Muscle layer of duodenum (tissue), 2 donors: ENCODE results near the gene CARS1.
A peak's percentile ranks its signal among the peaks of the same experiment; 100 is the strongest.

Experiments
- H3K27ac ChIP-seq: one replicate; pipeline ENCODE4 v1.7.0; 2013; ENCODE audit warnings: mild to moderate bottlenecking, low read length
- H3K27me3 ChIP-seq: one replicate; pipeline ENCODE4 v1.7.0; 2013; ENCODE audit warnings: low read depth, mild to moderate bottlenecking, control low read depth, low read length
- H3K36me3 ChIP-seq, 2 donors: one replicate each; pipeline ENCODE4 v1.7.0; 2013; ENCODE audit warnings: low read length in 2 of 2, control low read depth in 1 of 2, mild to moderate bottlenecking in 1 of 2; ENCODE audit not compliant: insufficient read depth in 2 of 2, control insufficient read depth in 1 of 2
- H3K4me1 ChIP-seq, 2 donors: one replicate each; pipeline ENCODE4 v1.7.0; 2013; ENCODE audit warnings: low read length in 2 of 2, mild to moderate bottlenecking in 2 of 2, control low read depth in 1 of 2, moderate library complexity in 1 of 2; ENCODE audit not compliant: insufficient read depth in 2 of 2, control insufficient read depth in 1 of 2
- H3K4me3 ChIP-seq, 2 donors: one replicate each; pipeline ENCODE4 v1.7.0; 2013; ENCODE audit warnings: low read length in 2 of 2, low read depth in 1 of 2, mild to moderate bottlenecking in 1 of 2
- H3K9me3 ChIP-seq, 2 donors: one replicate each; pipeline ENCODE4 v1.7.0; 2013; ENCODE audit warnings: low read length in 2 of 2, control low read depth in 1 of 2, mild to moderate bottlenecking in 1 of 2; ENCODE audit not compliant: control insufficient read depth in 1 of 2
- donor health status: healthy.

Gene CARS1

GRCh38 chr11:3095712-3096361 is 38.6 kb upstream of the CARS1 start:
- Histone ChIP-seq H3K27ac (peak overlapping the region; percentile 60), H3K9me3 (no peaks in the 10 kb centered on the region), H3K36me3 (peaks cover 17 to 50% of the 10 kb centered on the region in 2 donors), H3K4me3 (no peak overlapping the region), H3K4me1 (peaks cover 0 to 5% of the 10 kb centered on the region in 2 donors), H3K27me3 (no peaks in the 10 kb centered on the region)

DNA sequence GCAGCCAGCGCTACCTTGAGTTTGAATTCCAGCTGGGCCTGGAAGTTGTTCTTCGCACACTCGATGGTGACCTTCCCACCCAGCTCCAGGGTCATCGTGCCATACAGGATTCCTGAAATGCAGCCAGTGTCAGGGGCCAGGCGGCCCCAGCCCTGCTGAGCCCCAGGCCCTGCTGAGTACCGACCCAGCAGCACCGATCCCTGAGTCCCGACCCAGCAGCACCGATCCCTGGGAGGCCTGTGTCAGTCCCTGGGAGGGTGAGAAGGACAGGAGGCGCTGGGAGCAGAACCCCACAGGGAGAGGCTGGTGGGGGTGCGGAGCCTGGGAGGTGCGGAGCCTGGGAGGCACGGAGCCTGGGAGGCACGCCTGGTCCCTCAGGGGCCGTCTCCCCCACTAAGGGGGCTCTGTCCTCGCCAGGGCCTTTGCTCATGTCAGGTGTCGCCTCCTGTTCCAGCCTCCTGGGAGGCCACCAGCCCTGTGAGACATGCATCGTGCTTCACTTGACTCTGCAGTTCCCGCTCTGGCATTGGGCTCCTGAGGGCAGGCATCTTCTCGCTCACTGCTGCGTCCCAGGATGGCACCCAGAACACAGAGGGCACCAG is 37.1 kb upstream of the CARS1 start:
- H3K9me3 ChIP-seq: no peaks in the 10 kb centered on the region
- H3K36me3 ChIP-seq: peaks cover 13 to 53% of the 10 kb centered on the region in 2 donors
- H3K4me1 ChIP-seq: peaks cover 0 to 5% of the 10 kb centered on the region in 2 donors
- H3K27ac ChIP-seq: no peak overlapping the region
- H3K4me3 ChIP-seq: no peak overlapping the region
- H3K27me3 ChIP-seq: no peaks in the 10 kb centered on the region

DNA sequence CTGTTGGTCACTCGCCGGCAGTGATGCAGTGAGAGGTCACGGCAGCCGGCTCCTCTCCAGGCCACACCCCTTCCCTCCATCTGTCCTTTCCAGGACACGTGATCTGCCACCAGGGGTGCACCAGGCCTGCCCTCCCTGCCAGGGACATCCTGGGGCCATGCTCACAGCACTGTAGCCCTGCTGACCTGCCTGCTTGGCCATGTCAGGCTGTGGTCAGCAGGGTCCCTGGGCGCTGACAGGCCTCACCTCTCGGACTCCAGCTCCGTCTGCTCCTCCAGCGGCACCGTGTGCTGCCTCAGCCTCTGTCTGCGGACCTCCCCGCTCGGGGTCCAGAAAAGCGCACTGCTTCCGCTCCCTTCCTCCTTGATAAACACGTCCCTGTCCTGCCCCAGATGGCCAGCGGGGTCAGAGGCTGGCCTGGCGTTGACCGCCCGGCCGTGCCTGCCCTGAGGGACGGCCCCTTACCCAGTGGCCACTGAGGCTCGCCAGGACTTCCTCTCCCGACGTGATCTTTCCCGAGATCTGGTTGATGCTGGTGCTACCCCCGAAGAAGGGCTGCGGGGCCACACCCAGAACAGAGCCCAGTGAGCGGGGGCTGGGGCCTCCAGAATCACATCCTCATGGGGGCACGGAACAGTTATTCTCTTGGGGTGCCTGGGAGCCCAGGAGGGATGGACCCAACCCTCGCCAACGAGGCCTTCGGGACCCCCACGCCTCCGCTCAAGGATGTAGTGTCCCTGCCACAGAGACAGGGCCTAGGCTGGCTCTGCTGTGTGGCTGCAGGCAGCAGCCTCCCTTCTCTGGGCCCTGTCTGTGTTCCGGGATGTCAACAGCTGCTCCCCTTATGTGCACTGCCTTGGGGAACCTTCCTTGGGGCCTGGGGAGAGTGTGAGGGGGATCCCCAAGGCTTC is 36.3 kb upstream of the CARS1 start:
- Histone ChIP-seq H3K36me3 (peaks cover 5 to 50% of the 10 kb centered on the region in 2 donors), H3K4me1 (peaks cover 0 to 5% of the 10 kb centered on the region in 2 donors), H3K4me3 (no peak overlapping the region), H3K9me3 (no peaks in the 10 kb centered on the region), H3K27ac (no peak overlapping the region), H3K27me3 (no peaks in the 10 kb centered on the region)

DNA sequence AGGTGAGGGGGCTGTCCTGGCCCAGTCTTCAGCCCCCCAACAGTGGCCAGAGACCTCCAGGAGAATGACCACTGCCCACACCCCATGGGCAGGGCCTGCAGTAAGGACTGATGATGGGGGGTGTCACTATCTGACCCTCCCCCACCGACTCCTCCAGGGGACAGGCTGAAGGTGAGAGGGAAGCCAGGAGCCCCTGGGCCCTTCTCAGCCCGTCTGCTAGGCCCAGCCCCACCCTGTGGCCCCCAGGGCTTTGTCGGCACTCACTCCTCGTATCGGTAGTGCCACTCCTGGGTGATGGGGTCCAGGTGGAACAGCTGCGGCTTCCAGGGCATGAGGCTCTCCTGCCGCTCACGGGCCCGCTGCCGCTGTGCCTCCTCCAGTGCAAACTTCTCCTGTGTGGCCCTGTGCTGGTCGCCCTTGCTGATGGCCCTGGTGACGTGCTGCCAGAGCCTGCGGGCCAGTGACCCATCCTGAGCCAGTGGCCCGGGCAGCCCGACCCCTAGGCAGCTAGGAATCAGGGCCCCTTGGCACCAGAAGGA is 35.4 kb upstream of the CARS1 start:
- Histone ChIP-seq H3K4me3 (no peak overlapping the region), H3K27me3 (no peaks in the 10 kb centered on the region), H3K27ac (no peak overlapping the region), H3K36me3 (peaks cover 5 to 56% of the 10 kb centered on the region in 2 donors), H3K4me1 (peaks cover 0 to 5% of the 10 kb centered on the region in 2 donors), H3K9me3 (no peaks in the 10 kb centered on the region)

DNA sequence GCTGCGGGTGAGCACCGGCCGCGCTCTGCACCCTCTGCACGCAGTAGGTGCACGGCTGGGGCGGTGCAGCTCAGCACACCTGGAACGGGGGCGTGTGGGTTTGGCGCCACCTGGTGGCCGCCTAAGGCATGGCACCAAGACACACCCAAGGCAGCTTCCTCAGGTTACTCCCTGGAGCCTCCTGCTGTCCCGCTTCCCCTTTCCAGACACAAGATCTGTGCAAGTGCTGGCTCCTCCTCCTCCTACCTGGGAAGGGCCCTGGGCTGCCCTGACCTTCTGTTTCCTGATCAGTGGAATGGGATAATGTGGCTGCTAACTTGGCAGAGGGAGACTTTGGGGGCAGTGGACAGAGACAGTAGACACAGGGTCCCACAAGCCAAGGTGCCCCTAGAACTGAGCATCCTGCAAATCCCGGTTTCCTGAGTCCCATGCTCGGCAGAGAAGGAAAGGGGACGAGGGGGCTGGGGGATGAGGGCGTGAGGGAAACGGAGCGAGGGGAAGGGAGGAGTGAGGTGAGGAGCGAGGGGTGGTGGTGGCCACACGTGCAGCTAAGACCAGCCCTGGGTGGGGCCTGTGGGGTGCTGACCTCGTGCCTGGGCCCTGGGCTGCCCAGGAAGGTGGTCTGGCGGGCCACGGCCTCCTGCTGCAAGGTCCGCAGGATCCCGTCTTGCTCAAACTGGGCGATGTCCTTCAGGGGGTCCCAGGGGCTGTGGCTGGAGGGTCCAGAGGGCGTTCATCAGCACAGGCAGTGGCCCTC is 34.8 kb upstream of the CARS1 start:
- no peaks in the 10 kb centered on the region for H3K27me3 ChIP-seq
- H3K4me1 ChIP-seq: peaks cover 0 to 5% of the 10 kb centered on the region in 2 donors
- H3K36me3 ChIP-seq: peaks cover 5 to 51% of the 10 kb centered on the region in 2 donors
- no peak overlapping the region for H3K27ac ChIP-seq
- no peaks in the 10 kb centered on the region for H3K9me3 ChIP-seq
- H3K4me3 ChIP-seq: no peak overlapping the region

- peaks cover 0 to 5% of the 10 kb centered on the region in 2 donors for H3K4me1 ChIP-seq
- no peaks in the 10 kb centered on the region for H3K9me3 ChIP-seq
- no peaks in the 10 kb centered on the region for H3K27me3 ChIP-seq
- no peak overlapping the region for H3K4me3 ChIP-seq
- peaks cover 5 to 51% of the 10 kb centered on the region in 2 donors for H3K36me3 ChIP-seq
- H3K27ac ChIP-seq: no peak overlapping the region
Measured at GRCh38 chr11:3091081-3091845, 34.0 kb upstream of the CARS1 start.

GRCh38 chr11:3090096-3090901 is 33.1 kb upstream of the CARS1 start:
- Histone ChIP-seq H3K4me1 (peaks cover 0 to 5% of the 10 kb centered on the region in 2 donors), H3K27me3 (no peaks in the 10 kb centered on the region), H3K9me3 (no peaks in the 10 kb centered on the region), H3K36me3 (peaks cover 5 to 51% of the 10 kb centered on the region in 2 donors), H3K4me3 (no peak overlapping the region), H3K27ac (no peak overlapping the region)

DNA sequence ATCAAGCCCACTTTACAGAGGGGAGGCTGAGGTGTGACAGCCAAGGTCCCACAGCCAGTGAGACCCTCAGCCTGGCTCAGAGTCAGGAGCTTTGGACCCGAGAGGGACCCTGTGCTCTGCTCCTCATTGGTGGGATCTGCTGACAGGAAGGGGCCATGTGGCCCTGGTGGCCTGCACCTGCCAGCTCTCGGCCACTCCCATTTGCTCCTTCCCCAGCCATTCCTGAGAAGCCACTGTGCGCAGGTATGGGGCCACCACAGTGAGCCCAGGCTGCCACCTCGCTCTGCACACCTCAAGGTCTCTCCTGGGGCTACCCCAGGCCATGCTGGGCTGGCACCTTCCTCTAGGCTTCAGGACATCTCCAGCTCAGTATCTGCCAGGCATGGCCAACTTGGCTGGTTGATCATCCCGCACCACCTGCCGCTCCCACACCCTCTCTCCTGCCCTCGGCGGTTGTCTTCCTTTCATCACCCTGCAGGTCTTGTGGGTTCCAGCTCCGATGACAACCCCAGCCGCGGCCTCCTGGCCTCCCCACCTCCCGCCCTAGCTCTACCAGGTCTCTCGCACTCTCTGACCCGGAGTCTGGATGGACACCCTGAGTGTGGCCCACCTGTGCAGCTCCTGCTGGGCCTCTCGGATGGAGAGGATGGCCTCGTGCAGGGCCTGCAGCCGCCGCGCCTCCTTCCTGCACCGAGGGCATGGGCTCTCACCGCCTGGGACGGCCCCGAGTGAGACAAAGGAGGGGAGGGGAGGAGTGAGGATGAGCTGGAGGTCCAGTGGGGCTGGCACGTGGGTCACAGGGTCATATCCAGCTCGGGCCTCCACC is 32.2 kb upstream of the CARS1 start:
- peaks cover 0 to 5% of the 10 kb centered on the region in 2 donors for H3K4me1 ChIP-seq
- no peaks in the 10 kb centered on the region for H3K27me3 ChIP-seq
- no peak overlapping the region for H3K4me3 ChIP-seq
- no peaks in the 10 kb centered on the region for H3K9me3 ChIP-seq
- H3K27ac ChIP-seq: no peak overlapping the region
- H3K36me3 ChIP-seq: peaks cover 0 to 46% of the 10 kb centered on the region in 2 donors

DNA sequence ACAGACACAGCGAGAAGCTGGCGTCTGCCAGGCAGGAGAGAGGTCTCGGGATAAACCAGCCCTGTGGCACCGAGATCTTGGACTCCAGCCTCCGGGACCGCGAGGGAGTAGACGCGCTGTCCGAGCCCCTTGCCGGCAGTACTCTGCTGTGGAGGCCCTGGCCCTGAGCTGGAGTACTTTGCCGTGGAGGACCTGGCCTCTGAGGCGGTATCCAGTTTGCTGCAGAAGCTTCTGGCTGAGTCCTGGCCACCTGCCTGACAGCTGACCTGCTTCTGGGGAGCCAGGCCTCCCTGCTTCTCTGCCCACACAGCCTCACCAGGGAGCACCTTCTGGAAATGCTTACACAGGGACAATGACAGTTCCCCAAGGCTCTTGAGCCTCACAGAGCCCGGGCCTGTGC is 31.6 kb upstream of the CARS1 start:
- H3K36me3 ChIP-seq: peaks cover 0 to 40% of the 10 kb centered on the region in 2 donors

More for the DNA sequence above, 31.6 kb upstream of the CARS1 start:
- Histone ChIP-seq H3K27ac (no peak overlapping the region), H3K4me3 (no peak overlapping the region), H3K4me1 (peaks cover 0 to 5% of the 10 kb centered on the region in 2 donors), H3K9me3 (no peaks in the 10 kb centered on the region), H3K27me3 (no peaks in the 10 kb centered on the region)
